IPS DF 4.7 (cell line): ENCODE measurements around the gene COQ8B.
"Not testable (repeated sequence)": the region's sequence is repeated elsewhere in the genome, so short reads cannot be mapped to it uniquely, and the experiment has no call there.

Experiments
- DNase-seq: peaks from one replicate; pipeline ENCODE4 v3.0.0-alpha.2; 2013; ENCODE audit warnings: low spot score; ENCODE audit errors: extremely low read depth

Gene COQ8B

GRCh38 chr19:40668991-40669614, 47.6 kb downstream of the COQ8B start:
- DNase-seq: no peak

GRCh38 chr19:40667602-40668001, 49.1 kb downstream of the COQ8B start:
- DNase-seq: no peak

- DNase-seq: no peak
Observed at GRCh38 chr19:40666803-40667438, 49.8 kb downstream of the COQ8B start.

GRCh38 chr19:40663695-40664692, 52.7 kb downstream of the COQ8B start:
- DNase-seq: no peak

- no peak for DNase-seq
Observed at GRCh38 chr19:40662925-40663694, 53.6 kb downstream of the COQ8B start.

GRCh38 chr19:40661616-40662015, 55.1 kb downstream of the COQ8B start:
- DNase-seq: no peak

- no peak for DNase-seq
Observed at GRCh38 chr19:40659566-40659965, 57.1 kb downstream of the COQ8B start.

GRCh38 chr19:40659116-40659515, 57.6 kb downstream of the COQ8B start:
- DNase-seq: no peak

GRCh38 chr19:40658031-40658430, 58.7 kb downstream of the COQ8B start:
- DNase-seq: no peak

- DNase-seq: not testable (repeated sequence)
Observed at GRCh38 chr19:40655684-40656083, 61.0 kb downstream of the COQ8B start.

GRCh38 chr19:40652303-40652702, 64.4 kb downstream of the COQ8B start:
- not testable (repeated sequence) for DNase-seq

GRCh38 chr19:40650749-40651305, 65.9 kb downstream of the COQ8B start:
- no peak for DNase-seq

GRCh38 chr19:40649903-40650675, 66.6 kb downstream of the COQ8B start:
- not testable (repeated sequence) for DNase-seq

- no peak for DNase-seq
Observed at GRCh38 chr19:40646743-40647254, 69.9 kb downstream of the COQ8B start.

- no peak for DNase-seq
Observed at GRCh38 chr19:40642757-40643305, 73.9 kb downstream of the COQ8B start.

- no peak for DNase-seq
Observed at GRCh38 chr19:40642051-40642706, 74.5 kb downstream of the COQ8B start.
